Measurements from ENCODE around the gene VDR. TPM values are rescaled to one million over a fixed set of nuclear protein-coding genes. Genes with fewer than 3 reads are reported as not detected.

Gene VDR
- total RNA-seq, 4 donors from 2014 or later, result 16.6 to 25.0 (median 21.3) TPM

DNA sequence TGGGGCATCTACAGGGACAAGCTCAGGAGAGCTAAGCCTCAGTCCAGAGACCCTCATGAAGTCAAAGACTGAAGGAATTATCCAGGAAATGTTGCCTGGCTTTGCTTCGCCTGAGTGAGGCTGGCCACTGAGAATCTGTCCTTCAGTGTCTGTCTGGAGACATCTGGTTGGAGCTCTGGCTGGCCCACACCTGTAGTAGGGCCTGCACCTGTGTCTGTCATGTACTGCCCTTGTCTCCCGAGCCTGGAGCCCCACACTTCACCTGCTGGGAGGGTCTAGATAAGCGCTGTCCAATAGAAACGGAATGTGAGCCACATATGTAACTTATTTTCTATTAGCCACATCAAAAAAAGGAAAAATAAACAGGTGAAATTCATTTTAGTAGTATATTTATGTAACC lies 75.2 kb downstream of the VDR start:
- intact Hi-C loops (cut with DNase I), result no loop called here
- H3K4me3 ChIP-seq, result no peak overlapping the region
- peak overlapping the region; percentile 82 to 99 (median 90) for H3K27ac ChIP-seq
- H3K27me3 ChIP-seq, result no peaks in the 10 kb centered on the region
- H3K4me1 ChIP-seq, result peaks cover 37 to 64% (median 47%) of the 10 kb centered on the region in 3 donors
- WGBS, 2 donors, result 61 to 91% methylated on average over 3 to 4 of the region's 4 CpGs
- no peaks in the 10 kb centered on the region for H3K36me3 ChIP-seq
- H3K9me3 ChIP-seq, result no peaks in the 10 kb centered on the region
- TF ChIP-seq, protein P1, sequence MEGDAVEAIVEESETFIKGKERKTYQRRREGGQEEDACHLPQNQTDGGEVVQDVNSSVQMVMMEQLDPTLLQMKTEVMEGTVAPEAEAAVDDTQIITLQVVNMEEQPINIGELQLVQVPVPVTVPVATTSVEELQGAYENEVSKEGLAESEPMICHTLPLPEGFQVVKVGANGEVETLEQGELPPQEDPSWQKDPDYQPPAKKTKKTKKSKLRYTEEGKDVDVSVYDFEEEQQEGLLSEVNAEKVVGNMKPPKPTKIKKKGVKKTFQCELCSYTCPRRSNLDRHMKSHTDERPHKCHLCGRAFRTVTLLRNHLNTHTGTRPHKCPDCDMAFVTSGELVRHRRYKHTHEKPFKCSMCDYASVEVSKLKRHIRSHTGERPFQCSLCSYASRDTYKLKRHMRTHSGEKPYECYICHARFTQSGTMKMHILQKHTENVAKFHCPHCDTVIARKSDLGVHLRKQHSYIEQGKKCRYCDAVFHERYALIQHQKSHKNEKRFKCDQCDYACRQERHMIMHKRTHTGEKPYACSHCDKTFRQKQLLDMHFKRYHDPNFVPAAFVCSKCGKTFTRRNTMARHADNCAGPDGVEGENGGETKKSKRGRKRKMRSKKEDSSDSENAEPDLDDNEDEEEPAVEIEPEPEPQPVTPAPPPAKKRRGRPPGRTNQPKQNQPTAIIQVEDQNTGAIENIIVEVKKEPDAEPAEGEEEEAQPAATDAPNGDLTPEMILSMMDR (IDR thresholded peaks at IDR 0.05), result no peak
- TF ChIP-seq POLR2A (IDR thresholded peaks at IDR 0.05), result no peak
- no peak for DNase-seq

DNA sequence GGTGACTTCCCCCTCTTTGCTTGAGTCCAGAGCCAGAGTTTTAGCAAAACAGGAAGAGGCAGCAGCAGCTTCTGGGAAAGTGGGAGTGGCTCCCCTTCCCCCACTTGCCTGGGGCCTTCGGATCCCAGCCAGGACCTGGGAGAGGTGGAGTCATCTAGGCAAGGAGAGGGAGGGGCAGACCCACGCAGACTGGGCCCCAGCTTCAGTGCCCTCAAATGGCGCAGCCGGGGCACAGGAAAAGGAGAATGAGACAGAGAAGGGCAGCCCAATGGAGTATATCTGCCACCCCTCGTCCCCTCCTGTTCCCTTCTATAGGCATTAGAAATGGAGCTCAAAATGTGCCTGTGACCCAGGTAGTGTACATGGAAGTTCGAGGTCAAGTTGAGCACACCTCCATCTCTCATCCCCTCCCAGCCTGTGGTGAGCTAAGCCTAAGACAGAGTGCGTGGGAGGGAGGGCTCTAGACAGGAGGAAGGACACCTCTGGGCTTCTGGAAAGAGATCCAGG lies 75.8 kb downstream of the VDR start:
- intact Hi-C loops (cut with DNase I), result no loop called here
- peak overlapping the region; percentile 82 to 99 (median 90) for H3K27ac ChIP-seq
- no peaks in the 10 kb centered on the region for H3K9me3 ChIP-seq
- H3K36me3 ChIP-seq, result no peaks in the 10 kb centered on the region
- H3K4me1 ChIP-seq, result peaks cover 43 to 69% (median 53%) of the 10 kb centered on the region in 3 donors
- no peak for DNase-seq
- WGBS, 2 donors, result 6 to 30% methylated on average over 2 to 3 of the region's 7 CpGs
- TF ChIP-seq POLR2A (IDR thresholded peaks at IDR 0.05), result peak in 1 of 4 donors; percentile 26
- TF ChIP-seq, protein P1 (IDR thresholded peaks at IDR 0.05), result no peak
- no peaks in the 10 kb centered on the region for H3K27me3 ChIP-seq
- peak overlapping the region in 1 of 4 donors; percentile 46 for H3K4me3 ChIP-seq

DNA sequence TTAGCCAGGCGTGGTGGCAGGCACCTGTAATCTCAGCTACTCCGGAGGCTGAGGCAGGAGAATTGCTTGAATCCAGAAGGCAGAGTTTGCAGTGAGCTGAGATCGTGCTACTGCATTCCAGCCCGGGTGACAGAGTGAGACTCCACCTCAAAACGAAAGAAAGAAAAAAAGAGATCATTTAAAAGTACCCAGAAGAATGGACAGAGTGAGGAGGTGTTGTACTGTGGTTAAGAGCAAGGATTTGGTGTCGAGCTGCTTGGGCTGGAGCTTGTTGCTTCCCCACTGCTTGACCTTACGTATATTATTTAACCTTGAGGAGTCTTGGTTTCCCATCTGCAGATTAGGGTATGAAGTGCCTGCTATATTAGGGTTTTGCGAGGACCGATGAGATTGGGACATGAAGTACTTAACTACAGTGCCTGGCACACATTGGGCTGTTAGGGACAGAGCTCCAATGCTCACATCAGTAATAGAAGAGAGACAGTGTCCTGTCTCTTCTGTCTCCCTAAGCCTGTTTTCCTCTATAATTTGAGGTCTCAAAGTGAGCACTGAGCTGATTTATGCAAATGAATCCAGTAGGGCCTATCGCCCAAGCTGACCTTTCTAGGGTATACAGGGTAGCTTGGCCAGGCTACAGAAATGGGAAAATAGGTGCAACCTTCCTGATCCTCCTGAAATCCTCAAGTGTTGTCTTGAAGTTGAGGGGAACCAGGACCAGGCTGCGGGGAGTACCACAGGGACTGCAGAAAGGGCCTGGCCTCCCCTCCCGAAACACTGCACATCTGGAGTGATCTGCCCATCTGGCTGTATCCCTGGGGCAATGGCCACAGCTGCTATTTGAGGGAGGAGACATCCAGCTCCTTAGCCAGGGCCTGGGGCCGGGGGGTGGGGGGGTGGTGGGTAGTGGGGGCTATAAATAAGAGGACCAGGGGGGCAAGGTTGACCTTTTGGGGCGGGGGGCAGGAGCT lies 76.5 kb downstream of the VDR start:
- WGBS, 2 donors, result 41 to 62% methylated on average over 9 to 13 of the region's 14 CpGs
- DNase-seq, result no peak

DNA sequence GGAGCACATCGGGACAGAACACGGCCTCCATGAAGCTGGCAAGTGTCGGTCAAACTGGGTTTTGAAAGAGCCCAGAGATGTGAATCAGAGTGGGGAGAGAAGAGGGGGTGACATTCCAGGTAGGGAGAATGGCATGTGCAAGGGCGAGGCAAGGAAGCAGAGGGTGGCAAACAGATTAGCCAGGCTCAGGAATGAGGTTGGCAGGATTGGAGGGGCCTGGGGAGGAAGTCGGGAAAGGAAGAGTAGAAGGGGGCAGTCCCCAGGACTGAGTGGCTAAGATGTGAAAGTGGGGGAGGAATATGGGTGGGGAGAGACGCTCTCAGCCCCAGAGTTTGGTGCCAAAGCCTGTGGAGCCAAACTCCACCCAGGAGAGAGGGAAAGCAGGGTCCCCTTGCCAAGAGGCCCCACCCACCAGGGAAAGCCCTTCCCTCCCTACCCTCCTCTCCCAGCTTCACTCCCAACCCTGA lies 79.6 kb downstream of the VDR start:
- H3K36me3 ChIP-seq, result no peaks in the 10 kb centered on the region
- no peak for TF ChIP-seq POLR2A (IDR thresholded peaks at IDR 0.05)
- TF ChIP-seq, protein P1 (IDR thresholded peaks at IDR 0.05), result no peak
- H3K27ac ChIP-seq, result peak overlapping the region; percentile 96 to 99 (median 98)
- H3K4me3 ChIP-seq, result no peak overlapping the region
- no peak for DNase-seq
- intact Hi-C loops (cut with DNase I), result no loop called here
- H3K27me3 ChIP-seq, result no peaks in the 10 kb centered on the region
- 19 to 39% methylated on average over 6 of the region's 6 CpGs for WGBS, 2 donors
- no peaks in the 10 kb centered on the region for H3K9me3 ChIP-seq
- H3K4me1 ChIP-seq, result peaks cover 73 to 100% (median 87%) of the 10 kb centered on the region in 3 donors

More for the DNA sequence above, 76.5 kb downstream of the VDR start:
- no peaks in the 10 kb centered on the region for H3K36me3 ChIP-seq
- H3K9me3 ChIP-seq, result no peaks in the 10 kb centered on the region
- peak overlapping the region in 1 of 4 donors; percentile 46 for H3K4me3 ChIP-seq
- TF ChIP-seq, protein P1 (IDR thresholded peaks at IDR 0.05), result no peak
- no peak for TF ChIP-seq POLR2A (IDR thresholded peaks at IDR 0.05)
- H3K4me1 ChIP-seq, result peaks cover 45 to 76% (median 60%) of the 10 kb centered on the region in 3 donors
- H3K27ac ChIP-seq, result peak overlapping the region; percentile 82 to 99 (median 90)
- intact Hi-C loops (cut with DNase I), result no loop called here
- H3K27me3 ChIP-seq, result no peaks in the 10 kb centered on the region

DNA sequence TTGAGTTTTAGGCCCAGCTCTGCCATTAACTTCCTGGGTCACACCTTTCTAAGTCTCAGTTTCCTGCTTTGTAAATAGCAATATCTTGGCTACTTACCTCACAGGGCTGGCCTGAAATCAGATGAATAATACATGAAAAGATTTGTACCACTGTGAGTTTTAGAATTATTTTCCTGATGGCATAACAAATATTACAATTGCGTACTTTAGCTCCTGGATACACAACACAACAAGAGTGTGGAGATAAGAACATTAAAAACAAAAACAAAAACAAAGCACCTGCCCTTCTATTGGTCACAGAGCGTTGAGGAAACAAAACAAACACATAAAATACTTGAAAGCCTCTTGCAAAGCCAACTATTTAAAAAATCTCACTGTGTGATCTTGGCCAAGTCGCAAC lies 80.2 kb downstream of the VDR start:
- Histone ChIP-seq H3K9me3 (no peaks in the 10 kb centered on the region), H3K36me3 (no peaks in the 10 kb centered on the region), H3K4me1 (peaks cover 74 to 96% (median 86%) of the 10 kb centered on the region in 3 donors), H3K27ac (peak overlapping the region; percentile 96 to 99 (median 98)), H3K27me3 (no peaks in the 10 kb centered on the region), H3K4me3 (no peak overlapping the region)
- TF ChIP-seq POLR2A (IDR thresholded peaks at IDR 0.05), result no peak
- TF ChIP-seq, protein P1 (IDR thresholded peaks at IDR 0.05), result no peak
- intact Hi-C loops (cut with DNase I), result no loop called here
- WGBS, 2 donors, result 58 to 65% methylated on average over 3 of the region's 3 CpGs
- DNase-seq, result no peak

Measured in esophagus squamous epithelium (tissue), 5 donors.